Measurements from ENCODE around the gene ACSL5. TPM values are rescaled to one million over a fixed set of nuclear protein-coding genes. Genes with fewer than 3 reads are reported as not detected.

Gene ACSL5
- total and polyA plus RNA-seq, 2 donors (not counting 3 experiments of a cell fraction or from before 2014, with no cell fraction given): 1.5 to 2.1 TPM

GRCh38 chr10:112424651-112425050 is 50.7 kb downstream of the ACSL5 start:
- H4K20me1 ChIP-seq (replicated peaks; ENCODE audit: control insufficient read depth, extremely low read depth, insufficient read depth, low read length): no peaks in the 10 kb centered on the region

GRCh38 chr10:112426111-112426510 is 52.2 kb downstream of the ACSL5 start:
- BruUV-seq (replicated peaks): no TSS peak
- CTCF ChIA-PET: interaction anchor here (0.6 to 1.7 kb wide), 6 partner anchors 9 to 1029 kb away, joined by 3 to 22 read pairs (median 3); no protein-coding TSS in a partner anchor
- no peaks in the 10 kb centered on the region for H3K4me1 ChIP-seq (ENCODE audit: control insufficient read depth, extremely low read depth, insufficient read depth, low read length)
- no peaks in the 10 kb centered on the region for H3K9me1 ChIP-seq (replicated peaks; ENCODE audit: control insufficient read depth, extremely low read depth, insufficient read depth, low read length)
- H3K9ac ChIP-seq (replicated peaks; ENCODE audit: extremely low read depth, insufficient read depth, low read length): no peak overlapping the region
- no peaks in the 10 kb centered on the region for H3K9me3 ChIP-seq (replicated peaks; ENCODE audit: control insufficient read depth, insufficient read depth, low read length)
- no peak overlapping the region for H3K4me3 ChIP-seq (replicated peaks in 1 of 3; ENCODE audit: insufficient read depth in 1 of 3, low read depth in 1 of 3, low read length in 3 of 3)
- intact Hi-C loops (cut with micrococcal nuclease) (no loop called here), dilution Hi-C loops (cut with MboI; ENCODE audit: extremely low pct_ligation_motif_present, low sequenced_read_pairs) (no loop called here)
- TF ChIP-seq EZH2 (IDR thresholded peaks at IDR 0.05; ENCODE audit: borderline replicate concordance, low read depth, low read length, severe bottlenecking) (no peak), CTCF (IDR thresholded peaks at IDR 0.05; ENCODE audit: extremely low read depth in 1 of 2, insufficient read depth in 1 of 2, low read depth in 1 of 2, low read length in 2 of 2) (no peak), MAX (IDR thresholded peaks at IDR 0.05; ENCODE audit: insufficient read depth, insufficient read length) (no peak), MYC (IDR thresholded peaks at IDR 0.05; ENCODE audit: low read depth, low read length) (no peak), GATA2 (IDR thresholded peaks at IDR 0.05; ENCODE audit: insufficient read depth, insufficient read length, low read depth, low read length) (no peak), FOS (IDR thresholded peaks at IDR 0.05; ENCODE audit: borderline replicate concordance, insufficient read depth, low read length) (no peak), JUN (IDR thresholded peaks at IDR 0.05; ENCODE audit: borderline replicate concordance, insufficient read depth, insufficient read length, low read depth) (no peak), POLR2AphosphoS5 (IDR thresholded peaks at IDR 0.05; ENCODE audit: insufficient read depth, low read depth, low read length) (no peak), POLR2A (IDR thresholded peaks at IDR 0.05; ENCODE audit: low read depth, low read length) (no peak)
- no peaks in the 10 kb centered on the region for H3K27me3 ChIP-seq (ENCODE audit: control insufficient read depth in 2 of 2, insufficient read depth in 2 of 2, low read length in 2 of 2)
- H3K27ac ChIP-seq (ENCODE audit: insufficient read depth, low read depth, low read length): no peak overlapping the region
- H4K20me1 ChIP-seq (replicated peaks; ENCODE audit: control insufficient read depth, extremely low read depth, insufficient read depth, low read length): no peaks in the 10 kb centered on the region
- POLR2A ChIA-PET: no interaction called here
- no peak for DNase-seq (ENCODE audit: low read depth, low spot score)
- no peak for FAIRE-seq
- H3K4me2 ChIP-seq (ENCODE audit: insufficient read depth, low read length): no peak overlapping the region
- no peak overlapping the region for H2AFZ ChIP-seq (ENCODE audit: low read depth, low read length)
- H3K79me2 ChIP-seq (ENCODE audit: control insufficient read depth, insufficient read depth, low read length): no peaks in the 10 kb centered on the region
- peaks cover 2 to 3% of the 10 kb centered on the region in 2 experiments for H3K36me3 ChIP-seq (ENCODE audit: control insufficient read depth in 2 of 2, extremely low read depth in 1 of 2, insufficient read depth in 2 of 2, low read length in 2 of 2)

More at GRCh38 chr10:112424651-112425050, 50.7 kb downstream of the ACSL5 start:
- Histone ChIP-seq H3K36me3 (ENCODE audit: control insufficient read depth in 2 of 2, extremely low read depth in 1 of 2, insufficient read depth in 2 of 2, low read length in 2 of 2) (no peaks in the 10 kb centered on the region), H3K9me3 (replicated peaks; ENCODE audit: control insufficient read depth, insufficient read depth, low read length) (no peaks in the 10 kb centered on the region), H3K9me1 (replicated peaks; ENCODE audit: control insufficient read depth, extremely low read depth, insufficient read depth, low read length) (no peaks in the 10 kb centered on the region), H3K9ac (replicated peaks; ENCODE audit: extremely low read depth, insufficient read depth, low read length) (no peak overlapping the region), H3K4me2 (ENCODE audit: insufficient read depth, low read length) (no peak overlapping the region), H3K27ac (ENCODE audit: insufficient read depth, low read depth, low read length) (no peak overlapping the region), H3K4me1 (ENCODE audit: control insufficient read depth, extremely low read depth, insufficient read depth, low read length) (no peaks in the 10 kb centered on the region), H2AFZ (ENCODE audit: low read depth, low read length) (no peak overlapping the region), H3K79me2 (ENCODE audit: control insufficient read depth, insufficient read depth, low read length) (no peaks in the 10 kb centered on the region), H3K4me3 (replicated peaks in 1 of 3; ENCODE audit: insufficient read depth in 1 of 3, low read depth in 1 of 3, low read length in 3 of 3) (no peak overlapping the region), H3K27me3 (ENCODE audit: control insufficient read depth in 2 of 2, insufficient read depth in 2 of 2, low read length in 2 of 2) (no peaks in the 10 kb centered on the region)
- CTCF ChIA-PET: interaction anchor here (1.4 to 1.8 kb wide), 5 partner anchors 10 to 287 kb away, joined by 4 to 22 read pairs (median 6); no protein-coding TSS in a partner anchor
- intact Hi-C loops (cut with micrococcal nuclease) (no loop called here), dilution Hi-C loops (cut with MboI; ENCODE audit: extremely low pct_ligation_motif_present, low sequenced_read_pairs) (no loop called here)
- no peak for FAIRE-seq
- POLR2A ChIA-PET: no interaction called here
- no peak for TF ChIP-seq POLR2A (IDR thresholded peaks at IDR 0.05; ENCODE audit: low read depth, low read length)
- no peak for TF ChIP-seq FOS (IDR thresholded peaks at IDR 0.05; ENCODE audit: borderline replicate concordance, insufficient read depth, low read length)
- no peak for TF ChIP-seq MAX (IDR thresholded peaks at IDR 0.05; ENCODE audit: insufficient read depth, insufficient read length)
- TF ChIP-seq EZH2 (IDR thresholded peaks at IDR 0.05; ENCODE audit: borderline replicate concordance, low read depth, low read length, severe bottlenecking): no peak
- no peak for TF ChIP-seq JUN (IDR thresholded peaks at IDR 0.05; ENCODE audit: borderline replicate concordance, insufficient read depth, insufficient read length, low read depth)
- DNase-seq (ENCODE audit: low read depth, low spot score): no peak
- BruUV-seq (replicated peaks): no TSS peak

All from endothelial cell of umbilical vein (primary cell).